ENCODE data around the gene GOLT1A.

The GOLT1A gene

DNA sequence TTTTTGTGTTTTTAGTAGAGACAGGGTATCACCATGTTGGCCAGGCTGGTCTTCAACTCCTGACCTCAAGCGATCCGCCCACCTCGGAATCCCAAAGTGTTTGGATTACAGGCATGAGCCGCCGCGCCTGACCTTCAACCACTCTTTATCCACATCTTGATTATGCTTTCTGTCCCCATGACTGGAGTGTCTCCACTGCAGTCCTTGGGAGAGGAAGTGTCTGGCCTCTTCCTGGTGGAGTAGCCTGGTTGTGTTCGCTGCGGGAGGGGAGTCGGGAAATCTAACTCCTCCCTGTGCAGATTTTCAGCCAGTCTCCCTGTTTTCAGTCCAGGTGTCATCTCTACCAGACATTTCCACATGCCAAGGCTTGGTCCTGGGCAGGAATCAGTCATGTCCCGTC lies 27.2 kb downstream of the GOLT1A start:
- no peak overlapping the region for H3K9ac ChIP-seq (ENCODE audit: low read depth, low read length)
- no peaks in the 10 kb centered on the region for H3K36me3 ChIP-seq (ENCODE audit: insufficient read depth, low read length)
- H3K27me3 ChIP-seq (ENCODE audit: control insufficient read depth, insufficient read depth, low read length): peaks cover 50% of the 10 kb centered on the region
- no peak overlapping the region for H3K4me2 ChIP-seq (ENCODE audit: low read length)
- no peak overlapping the region for H3K4me3 ChIP-seq (ENCODE audit: low read length)
- H3K4me1 ChIP-seq (ENCODE audit: control insufficient read depth, insufficient read depth, low read length): no peaks in the 10 kb centered on the region
- no peaks in the 10 kb centered on the region for H3K9me3 ChIP-seq (replicated peaks; ENCODE audit: low read length)

DNA sequence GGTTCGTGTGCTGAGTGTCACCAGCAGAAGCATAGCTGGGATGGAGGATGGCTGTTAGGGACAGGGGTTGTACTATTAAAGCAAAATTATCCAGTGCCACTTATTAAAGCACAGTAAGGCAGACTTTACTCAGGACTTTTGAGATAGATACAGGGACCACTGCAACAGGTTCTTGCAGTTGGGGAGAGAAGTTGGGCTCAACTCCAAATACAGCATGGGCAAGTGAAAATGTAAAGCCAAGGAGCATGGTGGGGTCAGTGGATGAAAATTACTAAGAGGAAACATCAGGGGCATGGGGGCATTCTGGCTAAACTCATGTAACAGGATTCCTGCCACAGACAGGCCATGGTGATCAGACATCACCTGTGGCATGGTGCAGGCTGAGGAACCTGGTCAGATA lies 32.7 kb downstream of the GOLT1A start:
- Histone ChIP-seq H3K4me3 (ENCODE audit: low read length) (no peak overlapping the region), H3K9me3 (replicated peaks; ENCODE audit: low read length) (no peaks in the 10 kb centered on the region), H3K36me3 (ENCODE audit: insufficient read depth, low read length) (no peaks in the 10 kb centered on the region), H3K9ac (ENCODE audit: low read depth, low read length) (no peak overlapping the region), H3K27me3 (ENCODE audit: control insufficient read depth, insufficient read depth, low read length) (peaks cover 55% of the 10 kb centered on the region), H3K4me1 (ENCODE audit: control insufficient read depth, insufficient read depth, low read length) (no peaks in the 10 kb centered on the region), H3K4me2 (ENCODE audit: low read length) (no peak overlapping the region)

DNA sequence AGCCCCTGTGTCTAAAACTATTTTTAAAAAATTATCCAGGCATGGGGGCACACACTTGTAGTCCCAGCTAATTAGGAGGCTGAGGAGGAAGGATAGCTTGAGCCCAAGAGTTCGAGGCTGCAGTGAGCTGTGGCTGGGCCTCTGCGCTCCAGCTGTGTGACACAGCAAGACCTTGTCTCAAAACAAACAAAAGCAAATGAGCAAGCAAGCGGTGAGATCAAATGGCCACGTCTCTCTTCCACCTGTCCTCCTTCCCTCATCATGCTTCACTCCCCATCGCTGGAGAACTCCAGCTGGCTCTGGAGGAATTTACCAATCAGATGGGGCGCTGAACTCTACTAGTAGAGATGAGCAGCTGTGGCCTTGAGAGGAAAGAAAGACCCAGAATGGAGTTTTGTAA lies 33.7 kb downstream of the GOLT1A start:
- H3K27me3 ChIP-seq (ENCODE audit: control insufficient read depth, insufficient read depth, low read length): peaks cover 60% of the 10 kb centered on the region
- no peak overlapping the region for H3K4me2 ChIP-seq (ENCODE audit: low read length)
- no peak overlapping the region for H3K4me3 ChIP-seq (ENCODE audit: low read length)
- H3K9ac ChIP-seq (ENCODE audit: low read depth, low read length): no peak overlapping the region
- no peaks in the 10 kb centered on the region for H3K9me3 ChIP-seq (replicated peaks; ENCODE audit: low read length)
- H3K4me1 ChIP-seq (ENCODE audit: control insufficient read depth, insufficient read depth, low read length): no peaks in the 10 kb centered on the region
- no peaks in the 10 kb centered on the region for H3K36me3 ChIP-seq (ENCODE audit: insufficient read depth, low read length)

DNA sequence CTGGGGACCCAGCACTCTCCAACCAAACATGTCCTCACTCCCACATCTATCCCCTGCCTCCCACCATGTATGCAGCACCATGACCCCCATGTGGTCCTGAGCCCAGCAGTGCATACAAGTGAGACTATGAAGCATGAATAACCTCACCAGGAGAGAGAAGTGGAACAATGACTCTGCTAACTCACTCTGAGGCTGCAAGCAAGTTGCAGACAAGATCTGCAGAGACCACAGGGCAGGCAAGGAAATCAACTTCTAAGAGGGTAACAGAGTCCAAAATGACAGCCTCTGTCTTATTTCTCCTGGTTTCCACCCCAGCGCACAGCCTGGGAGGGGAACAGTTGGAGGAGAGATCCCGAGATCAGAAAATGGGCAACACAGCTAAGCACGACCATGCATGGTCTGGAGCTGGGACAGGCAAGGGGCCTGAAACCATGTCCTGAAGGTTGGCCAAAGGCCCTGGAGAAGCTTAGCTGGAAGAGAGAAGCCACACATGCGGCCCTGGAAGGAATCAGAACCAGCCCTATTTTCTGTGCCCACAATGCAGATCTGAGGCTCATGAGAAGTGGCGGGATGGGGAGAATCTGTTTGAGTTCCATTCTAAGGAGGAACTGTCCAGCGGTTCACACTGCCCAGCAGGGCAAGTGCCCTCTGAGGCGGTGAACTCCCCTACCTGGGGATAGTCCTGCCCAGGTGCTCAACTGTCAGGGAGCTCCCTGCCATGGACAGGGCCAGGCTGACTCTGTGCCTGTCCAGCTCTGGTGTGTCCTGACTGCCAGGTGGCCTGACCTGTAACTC lies 35.1 kb downstream of the GOLT1A start:
- Histone ChIP-seq H3K4me2 (ENCODE audit: low read length) (no peak overlapping the region), H3K4me1 (ENCODE audit: control insufficient read depth, insufficient read depth, low read length) (no peaks in the 10 kb centered on the region), H3K9me3 (replicated peaks; ENCODE audit: low read length) (no peaks in the 10 kb centered on the region), H3K4me3 (ENCODE audit: low read length) (no peak overlapping the region), H3K36me3 (ENCODE audit: insufficient read depth, low read length) (no peaks in the 10 kb centered on the region), H3K27me3 (ENCODE audit: control insufficient read depth, insufficient read depth, low read length) (peaks cover 63% of the 10 kb centered on the region), H3K9ac (ENCODE audit: low read depth, low read length) (no peak overlapping the region)

DNA sequence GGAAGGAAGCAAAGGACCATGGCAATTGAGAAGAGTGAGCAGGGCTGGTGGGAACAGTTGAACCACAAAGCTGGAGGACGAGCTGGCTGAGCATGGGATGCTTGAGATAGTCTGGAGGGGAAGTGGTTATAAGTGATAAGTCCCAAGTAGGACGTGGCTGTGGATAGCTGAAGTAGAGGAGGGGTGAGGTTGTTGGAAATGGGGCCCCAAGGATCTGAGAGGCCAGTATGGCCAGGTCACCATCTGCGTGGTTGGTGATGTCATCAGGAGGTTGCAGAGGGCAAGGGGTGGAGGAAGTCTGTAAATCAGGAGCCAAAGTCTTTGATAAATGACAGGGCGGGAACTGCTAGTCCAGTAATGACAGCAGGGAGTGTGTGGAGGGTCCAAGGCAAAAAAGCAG lies 36.7 kb downstream of the GOLT1A start:
- H3K9ac ChIP-seq (ENCODE audit: low read depth, low read length): no peak overlapping the region
- no peak overlapping the region for H3K4me2 ChIP-seq (ENCODE audit: low read length)
- no peak overlapping the region for H3K4me3 ChIP-seq (ENCODE audit: low read length)
- peaks cover 63% of the 10 kb centered on the region for H3K27me3 ChIP-seq (ENCODE audit: control insufficient read depth, insufficient read depth, low read length)
- no peaks in the 10 kb centered on the region for H3K36me3 ChIP-seq (ENCODE audit: insufficient read depth, low read length)
- peaks cover 6% of the 10 kb centered on the region for H3K4me1 ChIP-seq (ENCODE audit: control insufficient read depth, insufficient read depth, low read length)
- no peaks in the 10 kb centered on the region for H3K9me3 ChIP-seq (replicated peaks; ENCODE audit: low read length)

DNA sequence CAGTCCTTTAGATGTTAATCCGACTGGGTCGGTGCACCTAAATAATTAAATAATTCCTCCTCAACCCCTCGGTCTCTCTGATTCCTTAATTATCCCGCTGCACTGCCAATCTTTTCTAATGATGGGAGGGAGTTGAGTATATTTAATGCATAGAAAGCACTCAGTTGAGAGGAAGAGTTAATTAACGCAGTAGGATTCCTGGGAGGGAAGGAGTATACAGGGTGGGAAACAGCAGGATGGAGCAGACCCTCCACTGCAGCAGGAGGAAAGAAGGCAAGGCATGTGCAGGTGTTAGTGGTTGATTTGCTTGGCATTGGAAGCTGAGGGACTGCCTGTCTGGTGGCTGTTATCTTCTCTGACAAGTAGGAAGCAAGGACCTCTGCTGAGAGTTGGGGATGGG lies 37.7 kb downstream of the GOLT1A start:
- Histone ChIP-seq H3K27me3 (ENCODE audit: control insufficient read depth, insufficient read depth, low read length) (peaks cover 58% of the 10 kb centered on the region), H3K4me3 (ENCODE audit: low read length) (no peak overlapping the region), H3K4me1 (ENCODE audit: control insufficient read depth, insufficient read depth, low read length) (peaks cover 16% of the 10 kb centered on the region), H3K4me2 (ENCODE audit: low read length) (no peak overlapping the region), H3K36me3 (ENCODE audit: insufficient read depth, low read length) (no peaks in the 10 kb centered on the region), H3K9ac (ENCODE audit: low read depth, low read length) (no peak overlapping the region), H3K9me3 (replicated peaks; ENCODE audit: low read length) (no peaks in the 10 kb centered on the region)

DNA sequence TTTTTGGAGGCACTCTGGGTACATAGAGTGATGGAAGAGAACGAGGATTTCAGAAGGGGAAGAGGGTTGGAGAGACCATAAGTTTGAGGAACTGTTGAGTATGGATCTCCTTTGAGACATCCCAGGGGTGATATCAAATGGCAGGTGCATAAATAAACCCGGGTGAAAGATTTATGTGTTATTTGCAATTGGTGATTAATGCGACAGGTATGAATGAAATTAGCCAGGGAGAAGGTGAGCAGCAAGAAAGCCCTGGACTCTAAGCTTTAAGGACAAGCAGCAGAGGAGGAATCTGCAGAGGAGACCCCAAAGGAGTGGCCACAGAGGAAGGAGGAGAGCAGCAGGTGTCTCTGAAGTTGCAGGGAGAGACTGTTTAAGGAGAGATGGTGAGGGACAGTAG lies 38.8 kb downstream of the GOLT1A start:
- H3K4me3 ChIP-seq (ENCODE audit: low read length): no peak overlapping the region
- no peak overlapping the region for H3K4me2 ChIP-seq (ENCODE audit: low read length)
- H3K9me3 ChIP-seq (replicated peaks; ENCODE audit: low read length): no peaks in the 10 kb centered on the region
- H3K4me1 ChIP-seq (ENCODE audit: control insufficient read depth, insufficient read depth, low read length): peaks cover 16% of the 10 kb centered on the region
- H3K9ac ChIP-seq (ENCODE audit: low read depth, low read length): no peak overlapping the region
- H3K36me3 ChIP-seq (ENCODE audit: insufficient read depth, low read length): no peaks in the 10 kb centered on the region
- peaks cover 49% of the 10 kb centered on the region for H3K27me3 ChIP-seq (ENCODE audit: control insufficient read depth, insufficient read depth, low read length)

DNA sequence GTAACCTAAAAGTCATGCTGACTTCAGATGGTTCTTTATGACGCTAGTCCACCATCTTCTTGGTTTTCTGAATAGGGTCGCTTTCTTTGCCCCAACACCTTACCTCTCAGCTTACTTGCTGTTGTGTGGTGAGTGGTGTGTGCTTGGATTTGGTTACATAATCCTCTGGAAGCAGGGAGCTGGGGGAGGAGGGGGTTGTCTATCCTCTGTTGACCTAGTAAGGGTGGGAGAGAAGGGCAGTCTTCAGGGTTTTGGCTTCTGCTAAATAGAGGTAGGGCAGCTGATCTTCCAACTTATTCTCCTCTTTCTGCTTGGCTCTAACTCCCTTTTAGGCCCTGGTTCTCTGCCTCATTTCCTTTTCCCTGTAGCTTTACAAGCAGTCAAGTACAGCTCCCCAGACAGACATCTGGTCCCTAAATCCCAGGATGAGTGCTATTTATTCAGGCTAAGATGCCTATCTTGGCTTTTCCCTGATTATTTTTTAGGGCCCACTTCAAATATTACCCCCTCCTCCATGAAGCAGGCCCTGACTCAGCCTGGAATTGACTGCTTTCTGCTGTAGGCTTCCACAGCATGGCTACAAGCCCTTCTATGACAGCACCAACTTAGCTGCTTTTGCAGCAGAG lies 41.3 kb downstream of the GOLT1A start:
- Histone ChIP-seq H3K4me2 (ENCODE audit: low read length) (no peak overlapping the region), H3K36me3 (ENCODE audit: insufficient read depth, low read length) (no peaks in the 10 kb centered on the region), H3K27me3 (ENCODE audit: control insufficient read depth, insufficient read depth, low read length) (peaks cover 25% of the 10 kb centered on the region), H3K4me1 (ENCODE audit: control insufficient read depth, insufficient read depth, low read length) (peaks cover 16% of the 10 kb centered on the region), H3K9ac (ENCODE audit: low read depth, low read length) (no peak overlapping the region), H3K9me3 (replicated peaks; ENCODE audit: low read length) (no peaks in the 10 kb centered on the region), H3K4me3 (ENCODE audit: low read length) (no peak overlapping the region)

DNA sequence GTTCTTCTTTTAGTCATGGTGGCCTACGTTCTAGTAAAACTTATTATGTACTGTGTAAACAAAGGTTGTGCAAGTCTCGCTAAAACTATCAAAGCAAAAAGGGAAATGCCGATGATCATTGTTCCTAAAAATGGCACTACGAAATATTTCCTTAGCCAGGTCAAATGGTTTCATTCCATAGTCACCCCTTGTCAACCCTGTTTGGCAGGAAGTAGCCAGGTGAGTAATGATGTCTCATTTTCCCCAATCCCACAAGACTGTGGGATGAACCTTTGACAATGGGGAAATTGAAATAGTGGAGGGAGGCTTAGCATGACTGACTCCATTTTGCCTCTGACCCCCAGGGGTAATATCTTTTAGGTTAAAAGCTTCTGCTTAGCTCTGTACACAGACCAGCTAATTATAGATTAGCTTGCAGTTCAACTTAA lies 42.0 kb downstream of the GOLT1A start:
- H3K9me3 ChIP-seq (replicated peaks; ENCODE audit: low read length): no peaks in the 10 kb centered on the region
- H3K9ac ChIP-seq (ENCODE audit: low read depth, low read length): no peak overlapping the region
- no peaks in the 10 kb centered on the region for H3K36me3 ChIP-seq (ENCODE audit: insufficient read depth, low read length)
- peaks cover 16% of the 10 kb centered on the region for H3K4me1 ChIP-seq (ENCODE audit: control insufficient read depth, insufficient read depth, low read length)
- H3K4me2 ChIP-seq (ENCODE audit: low read length): no peak overlapping the region
- peaks cover 21% of the 10 kb centered on the region for H3K27me3 ChIP-seq (ENCODE audit: control insufficient read depth, insufficient read depth, low read length)
- no peak overlapping the region for H3K4me3 ChIP-seq (ENCODE audit: low read length)

DNA sequence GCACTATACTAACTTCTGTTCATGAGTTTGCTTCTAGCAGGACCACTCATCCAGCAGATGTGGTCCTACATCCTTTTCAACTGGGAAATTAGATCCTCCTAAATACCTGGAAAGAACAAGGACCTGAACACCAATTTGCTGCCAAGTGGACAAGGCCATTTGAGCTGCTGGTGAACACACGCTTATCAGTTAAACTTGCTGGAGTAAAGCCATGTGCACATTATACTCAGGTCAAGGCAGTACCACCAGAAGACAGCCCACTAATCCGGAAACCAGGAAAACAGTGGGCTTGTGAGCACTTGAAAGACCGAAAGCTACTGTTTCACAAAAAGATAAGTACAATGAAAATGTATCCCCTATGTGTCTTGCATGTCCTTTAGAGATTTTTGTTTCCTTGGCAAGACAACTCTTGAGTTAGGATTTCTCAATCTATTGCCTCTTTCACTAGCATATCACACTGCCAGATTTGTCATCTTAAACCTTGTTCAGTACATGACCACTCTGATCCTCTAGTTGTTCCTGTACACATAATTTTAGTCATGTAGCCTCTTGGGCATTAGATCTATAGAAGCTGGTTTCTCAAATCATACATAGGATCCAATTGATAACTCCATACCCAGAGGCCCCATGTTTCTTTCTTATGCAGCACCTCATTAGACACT lies 43.2 kb downstream of the GOLT1A start:
- no peak overlapping the region for H3K9ac ChIP-seq (ENCODE audit: low read depth, low read length)
- H3K9me3 ChIP-seq (replicated peaks; ENCODE audit: low read length): no peaks in the 10 kb centered on the region

DNA sequence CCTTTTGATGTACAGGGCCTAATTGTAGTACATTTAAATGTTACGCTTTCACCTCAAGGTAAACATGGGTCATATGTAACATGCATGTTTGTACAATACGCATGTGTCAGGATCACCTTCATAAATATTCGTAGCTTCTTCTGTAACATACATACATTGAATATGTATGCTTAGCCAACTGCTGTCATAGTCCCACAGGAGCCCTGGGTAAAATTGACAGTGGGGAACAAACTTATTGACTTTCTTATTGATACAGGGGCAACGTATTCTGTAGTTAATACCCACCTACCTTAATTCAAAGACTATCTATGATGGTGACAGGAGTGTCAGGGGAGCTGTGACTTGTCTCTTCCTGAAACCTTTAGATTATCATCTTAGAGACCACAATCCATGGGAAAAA lies 43.9 kb downstream of the GOLT1A start:
- H3K4me3 ChIP-seq (ENCODE audit: low read length): no peak overlapping the region
- H3K9me3 ChIP-seq (replicated peaks; ENCODE audit: low read length): no peaks in the 10 kb centered on the region
- peaks cover 7% of the 10 kb centered on the region for H3K27me3 ChIP-seq (ENCODE audit: control insufficient read depth, insufficient read depth, low read length)
- no peak overlapping the region for H3K9ac ChIP-seq (ENCODE audit: low read depth, low read length)
- peaks cover 16% of the 10 kb centered on the region for H3K4me1 ChIP-seq (ENCODE audit: control insufficient read depth, insufficient read depth, low read length)
- H3K4me2 ChIP-seq (ENCODE audit: low read length): no peak overlapping the region
- no peaks in the 10 kb centered on the region for H3K36me3 ChIP-seq (ENCODE audit: insufficient read depth, low read length)

More for the DNA sequence above, 43.2 kb downstream of the GOLT1A start:
- Histone ChIP-seq H3K36me3 (ENCODE audit: insufficient read depth, low read length) (no peaks in the 10 kb centered on the region), H3K4me3 (ENCODE audit: low read length) (no peak overlapping the region), H3K27me3 (ENCODE audit: control insufficient read depth, insufficient read depth, low read length) (peaks cover 12% of the 10 kb centered on the region), H3K4me2 (ENCODE audit: low read length) (no peak overlapping the region), H3K4me1 (ENCODE audit: control insufficient read depth, insufficient read depth, low read length) (peaks cover 16% of the 10 kb centered on the region)
